ENCODE results near the gene CLK3.

The CLK3 gene

GRCh38 chr15:74646480-74646879, 30.8 kb downstream of the CLK3 start:
- no peak overlapping the region for H3K27ac ChIP-seq (ENCODE audit: low read length)

GRCh38 chr15:74648051-74648842, 32.6 kb downstream of the CLK3 start:
- Histone ChIP-seq H3K4me1 (ENCODE audit: low read length) (no peaks in the 10 kb centered on the region), H3K9ac (ENCODE audit: low read length) (no peak overlapping the region), H3K9me3 (replicated peaks; ENCODE audit: insufficient read depth, low read length) (no peaks in the 10 kb centered on the region), H3F3A (ENCODE audit: insufficient read depth, low read length) (no peaks in the 10 kb centered on the region), H3K27me3 (replicated peaks; ENCODE audit: insufficient read depth, low read length) (no peaks in the 10 kb centered on the region), H2AFZ (ENCODE audit: low read length) (no peak overlapping the region), H3K4me3 (ENCODE audit: low read length) (no peak overlapping the region), H3K4me2 (ENCODE audit: low read depth, low read length) (no peak overlapping the region), H4K20me1 (ENCODE audit: insufficient read depth, low read length) (no peaks in the 10 kb centered on the region), H3K36me3 (replicated peaks; ENCODE audit: insufficient read depth, low read length) (no peaks in the 10 kb centered on the region), H3K9me2 (replicated peaks; ENCODE audit: insufficient read depth, low read length) (no peaks in the 10 kb centered on the region), H3K79me2 (ENCODE audit: low read length) (peaks cover 6% of the 10 kb centered on the region), H3K27ac (ENCODE audit: low read length) (no peak overlapping the region)
- no peak for DNase-seq
- TF ChIP-seq EZH2phosphoT487 (IDR thresholded peaks at IDR 0.05; ENCODE audit: low read length) (no peak), EZH2 (optimal IDR thresholded peaks at IDR 0.05; ENCODE audit: low read depth, low read length) (no peak)

More at GRCh38 chr15:74646480-74646879, 30.8 kb downstream of the CLK3 start:
- Histone ChIP-seq H3K9me2 (replicated peaks; ENCODE audit: insufficient read depth, low read length) (no peaks in the 10 kb centered on the region), H3K4me2 (ENCODE audit: low read depth, low read length) (no peak overlapping the region), H2AFZ (ENCODE audit: low read length) (no peak overlapping the region), H3K9me3 (replicated peaks; ENCODE audit: insufficient read depth, low read length) (no peaks in the 10 kb centered on the region), H3F3A (ENCODE audit: insufficient read depth, low read length) (no peaks in the 10 kb centered on the region), H3K4me3 (ENCODE audit: low read length) (no peak overlapping the region), H3K9ac (ENCODE audit: low read length) (no peak overlapping the region), H3K36me3 (replicated peaks; ENCODE audit: insufficient read depth, low read length) (no peaks in the 10 kb centered on the region), H3K79me2 (ENCODE audit: low read length) (peaks cover 6% of the 10 kb centered on the region), H3K4me1 (ENCODE audit: low read length) (no peaks in the 10 kb centered on the region), H3K27me3 (replicated peaks; ENCODE audit: insufficient read depth, low read length) (no peaks in the 10 kb centered on the region), H4K20me1 (ENCODE audit: insufficient read depth, low read length) (no peaks in the 10 kb centered on the region)
- TF ChIP-seq CTCF (IDR thresholded peaks at IDR 0.05; ENCODE audit: low read length) = no peak
- no peak for DNase-seq

- Histone ChIP-seq H3K27ac (ENCODE audit: low read length) (no peak overlapping the region), H4K20me1 (ENCODE audit: insufficient read depth, low read length) (no peaks in the 10 kb centered on the region), H3K27me3 (replicated peaks; ENCODE audit: insufficient read depth, low read length) (no peaks in the 10 kb centered on the region), H3K9ac (ENCODE audit: low read length) (no peak overlapping the region), H3F3A (ENCODE audit: insufficient read depth, low read length) (no peaks in the 10 kb centered on the region), H3K79me2 (ENCODE audit: low read length) (peaks cover 6% of the 10 kb centered on the region), H3K9me3 (replicated peaks; ENCODE audit: insufficient read depth, low read length) (no peaks in the 10 kb centered on the region), H3K4me2 (ENCODE audit: low read depth, low read length) (no peak overlapping the region), H3K9me2 (replicated peaks; ENCODE audit: insufficient read depth, low read length) (no peaks in the 10 kb centered on the region), H3K4me1 (ENCODE audit: low read length) (no peaks in the 10 kb centered on the region), H2AFZ (ENCODE audit: low read length) (no peak overlapping the region), H3K36me3 (replicated peaks; ENCODE audit: insufficient read depth, low read length) (no peaks in the 10 kb centered on the region), H3K4me3 (ENCODE audit: low read length) (no peak overlapping the region)
- TF ChIP-seq EZH2phosphoT487 (IDR thresholded peaks at IDR 0.05; ENCODE audit: low read length) (no peak), EZH2 (optimal IDR thresholded peaks at IDR 0.05; ENCODE audit: low read depth, low read length) (no peak), CTCF (IDR thresholded peaks at IDR 0.05; ENCODE audit: low read length) (no peak)
- no peak for DNase-seq
Observed at GRCh38 chr15:74651242-74651741, 35.7 kb downstream of the CLK3 start.
